Epithelial cell of proximal tubule (primary cell): ENCODE measurements around the gene CBFA2T3. TPM values are rescaled to one million over a fixed set of nuclear protein-coding genes. Genes with fewer than 3 reads are reported as not detected.

Experiments
- DNase-seq: peaks from one replicate; pipeline ENCODE4 v3.0.0-alpha.2; 2011; ENCODE audit warnings: low read depth
- H3K4me3 ChIP-seq: 2 replicates; pipeline ENCODE4 v1.5.1; 2011; ENCODE audit warnings: low read depth, mild to moderate bottlenecking, low read length
- total RNA-seq: library from RNA; depleted of rRNA; stranded (reverse); fragments of >200 nt; gene quantifications from 2 replicates; pipeline ENCODE4 v1.2.3, GENCODE V29; 2015
- TF ChIP-seq, protein P1 (sequence below): conservative IDR thresholded peaks from 2 replicates; pipeline ENCODE4 v1.5.1; 2012; ENCODE audit warnings: low read depth, mild to moderate bottlenecking, low read length

CBFA2T3 gene
- total RNA-seq, 1 donor from 2014 or later, result 0.86 TPM

DNA sequence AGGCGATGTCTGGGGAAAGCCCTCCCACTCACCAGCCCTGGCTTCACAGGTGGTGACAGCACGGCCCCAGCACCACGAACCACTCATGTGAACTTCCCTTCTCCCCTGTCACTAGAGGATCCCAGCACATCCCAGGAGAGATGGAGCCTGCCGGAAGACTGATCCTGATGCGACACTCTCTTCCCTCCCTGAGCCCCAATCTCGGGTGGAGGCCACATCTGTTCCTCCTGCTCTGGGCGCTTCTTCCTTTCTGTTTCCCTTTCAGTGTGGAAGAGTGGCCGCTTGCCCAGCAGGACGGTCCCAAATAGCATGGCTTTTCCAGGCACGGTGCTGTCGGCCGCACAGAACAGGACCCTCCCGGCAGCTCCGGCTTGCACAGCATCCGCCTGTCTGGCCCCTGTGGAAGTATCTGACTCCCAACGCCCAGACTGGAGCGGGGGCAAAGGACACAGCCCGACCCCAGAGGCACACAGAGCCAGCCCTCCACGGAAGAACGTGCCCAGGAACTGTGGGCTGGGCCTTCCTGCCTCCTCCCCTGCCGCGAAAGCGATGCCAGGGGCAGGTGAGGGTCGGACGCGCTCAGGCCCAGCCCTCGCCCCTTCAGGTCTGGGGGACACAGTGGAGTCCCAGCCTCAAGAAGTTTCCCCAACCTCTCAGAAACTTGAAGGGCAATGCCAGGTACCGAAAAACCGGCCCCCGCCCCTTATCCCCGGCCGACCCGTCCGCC is 37.6 kb downstream of the CBFA2T3 start:
- TF ChIP-seq, protein P1, sequence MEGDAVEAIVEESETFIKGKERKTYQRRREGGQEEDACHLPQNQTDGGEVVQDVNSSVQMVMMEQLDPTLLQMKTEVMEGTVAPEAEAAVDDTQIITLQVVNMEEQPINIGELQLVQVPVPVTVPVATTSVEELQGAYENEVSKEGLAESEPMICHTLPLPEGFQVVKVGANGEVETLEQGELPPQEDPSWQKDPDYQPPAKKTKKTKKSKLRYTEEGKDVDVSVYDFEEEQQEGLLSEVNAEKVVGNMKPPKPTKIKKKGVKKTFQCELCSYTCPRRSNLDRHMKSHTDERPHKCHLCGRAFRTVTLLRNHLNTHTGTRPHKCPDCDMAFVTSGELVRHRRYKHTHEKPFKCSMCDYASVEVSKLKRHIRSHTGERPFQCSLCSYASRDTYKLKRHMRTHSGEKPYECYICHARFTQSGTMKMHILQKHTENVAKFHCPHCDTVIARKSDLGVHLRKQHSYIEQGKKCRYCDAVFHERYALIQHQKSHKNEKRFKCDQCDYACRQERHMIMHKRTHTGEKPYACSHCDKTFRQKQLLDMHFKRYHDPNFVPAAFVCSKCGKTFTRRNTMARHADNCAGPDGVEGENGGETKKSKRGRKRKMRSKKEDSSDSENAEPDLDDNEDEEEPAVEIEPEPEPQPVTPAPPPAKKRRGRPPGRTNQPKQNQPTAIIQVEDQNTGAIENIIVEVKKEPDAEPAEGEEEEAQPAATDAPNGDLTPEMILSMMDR, result no peak
- no peak for DNase-seq
- H3K4me3 ChIP-seq, result no peak overlapping the region

DNA sequence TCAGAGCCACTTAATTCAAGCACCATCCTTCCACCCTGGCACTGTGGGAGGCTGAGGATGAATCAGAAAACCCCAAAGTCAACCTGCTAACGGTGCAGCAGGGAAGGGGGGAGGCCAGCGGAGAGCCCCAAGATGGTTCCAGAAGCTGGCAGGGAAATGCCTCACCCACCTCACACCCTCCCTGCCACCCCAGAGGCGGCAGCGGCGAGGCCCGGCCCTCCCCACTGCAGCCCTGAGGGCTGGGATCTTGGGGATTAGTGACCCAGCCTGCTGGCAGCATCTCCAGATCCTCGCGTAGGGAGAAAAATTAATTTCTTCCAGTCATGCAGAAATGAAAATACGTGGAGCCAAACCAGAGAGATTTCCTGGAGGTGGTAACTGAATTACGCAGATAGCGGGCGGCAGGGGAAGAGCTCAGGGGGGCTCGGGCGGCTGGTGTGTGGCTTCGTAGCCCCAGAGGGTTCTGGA is 38.2 kb downstream of the CBFA2T3 start:
- no peak overlapping the region for H3K4me3 ChIP-seq
- TF ChIP-seq, protein P1, result no peak
- DNase-seq, result no peak

DNA sequence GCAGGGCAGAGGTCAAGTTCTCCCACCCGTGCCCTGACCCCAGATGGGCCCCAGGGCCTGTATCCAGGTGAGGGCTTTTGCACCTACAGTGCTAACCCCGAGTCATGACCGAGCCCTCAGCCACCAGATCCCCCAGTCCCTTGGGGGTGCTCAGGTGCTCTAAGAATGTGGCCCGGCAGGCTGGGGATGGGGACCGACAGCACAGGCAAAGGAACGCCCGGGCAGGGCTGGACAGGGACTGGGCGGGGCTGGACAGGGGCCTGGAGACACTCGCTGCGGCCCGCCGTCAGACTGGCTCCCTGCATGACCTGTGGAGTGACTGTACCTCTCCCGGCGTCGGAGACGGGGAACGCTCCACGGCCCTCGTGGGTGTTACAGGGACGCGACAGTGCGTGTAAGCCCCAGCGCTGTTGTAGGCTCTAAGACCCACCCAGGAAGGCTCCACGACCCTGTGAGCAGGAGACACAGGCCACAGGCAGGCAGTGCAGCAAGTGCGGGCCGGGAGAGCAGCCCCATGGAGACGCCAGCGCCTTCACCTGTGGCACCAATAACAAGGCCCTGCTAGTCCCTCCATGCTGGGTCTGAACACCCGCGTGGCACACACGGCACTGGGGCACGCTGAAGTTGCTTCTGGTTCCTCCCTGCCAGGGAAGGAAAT is 38.8 kb downstream of the CBFA2T3 start:
- TF ChIP-seq, protein P1, result no peak
- DNase-seq, result no peak
- no peak overlapping the region for H3K4me3 ChIP-seq

DNA sequence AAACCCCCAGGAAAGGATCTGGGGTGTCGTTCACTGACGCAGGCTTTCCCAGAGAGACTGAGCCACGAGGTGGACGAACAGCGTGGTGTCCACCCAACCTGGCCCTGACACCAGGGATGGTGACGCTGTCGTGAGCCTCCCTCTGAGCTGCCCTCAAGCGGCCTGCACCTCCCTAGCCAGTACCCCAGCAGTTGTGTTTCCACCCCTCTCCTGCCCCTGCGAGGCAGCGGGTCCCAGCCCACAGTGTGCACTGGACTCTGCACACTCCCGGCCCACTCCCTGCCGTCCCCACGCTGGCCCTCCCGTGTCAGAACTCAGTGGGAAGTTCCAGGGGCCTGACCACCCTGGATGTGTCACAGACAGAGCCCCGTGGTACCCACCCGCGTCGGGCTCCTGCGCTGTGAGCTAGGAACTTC is 39.8 kb downstream of the CBFA2T3 start:
- no peak for DNase-seq
- H3K4me3 ChIP-seq, result no peak overlapping the region
- TF ChIP-seq, protein P1, result no peak

DNA sequence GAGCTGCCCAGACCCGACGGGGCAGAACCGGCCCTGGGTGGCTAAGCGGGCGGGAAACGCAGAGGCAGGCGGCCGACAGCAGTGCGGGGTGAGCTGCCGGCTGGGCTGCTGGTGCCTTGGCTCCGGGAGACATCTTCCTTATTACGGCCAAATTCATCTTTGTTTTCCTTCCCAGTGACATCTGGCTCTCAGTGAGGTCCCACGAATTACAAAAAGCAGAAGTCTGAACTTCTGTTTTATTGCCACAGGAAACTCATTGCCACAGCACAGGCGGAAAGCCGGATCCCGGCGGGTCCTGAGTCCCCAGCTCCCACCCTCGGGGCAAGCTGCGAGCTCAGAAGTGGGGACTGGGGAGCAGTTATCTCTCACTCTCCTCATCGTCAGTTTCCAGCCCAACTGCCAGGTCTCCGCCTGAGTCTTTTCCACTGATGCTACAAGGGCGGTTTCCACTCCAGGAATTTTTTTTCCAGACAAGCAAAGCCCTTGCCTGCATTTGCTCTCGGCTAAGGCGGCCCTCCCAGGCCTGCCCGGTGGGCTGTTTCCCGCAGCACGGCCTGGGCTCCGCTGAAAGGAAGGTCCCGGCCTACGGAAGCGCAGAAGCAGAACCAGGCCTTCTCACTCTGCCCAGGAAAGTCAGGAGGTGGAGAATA is 40.3 kb downstream of the CBFA2T3 start:
- no peak for DNase-seq
- TF ChIP-seq, protein P1, result no peak

GRCh38 chr16:88936008-88936555 is 40.9 kb downstream of the CBFA2T3 start:
- TF ChIP-seq, protein P1, result no peak
- DNase-seq, result no peak
- no peak overlapping the region for H3K4me3 ChIP-seq

More for the DNA sequence above, 40.3 kb downstream of the CBFA2T3 start:
- H3K4me3 ChIP-seq, result no peak overlapping the region
